Thyroid gland (tissue), 4 donors: ENCODE measurements around the gene PPHLN1.

Source experiments
- POLR2A ChIP-seq, 2 donors: fragments of 450-650 bp; IDR thresholded peaks; one replicate each; pipeline ENCODE4 v1.6.1; 2017; ENCODE audit warnings: antibody characterized with exemption in 2 of 2, mild to moderate bottlenecking in 2 of 2, moderate library complexity in 1 of 2
- TF ChIP-seq, protein P1 (sequence below), 6 experiments: fragments of 200-600 bp in 3 of 6; fragments of 450-650 bp in 3 of 6; sonication (generic) in 3 of 6; IDR thresholded peaks; one replicate each; pipeline ENCODE4 v1.5.1; 2016 to 2019; ENCODE audit warnings: antibody characterized with exemption in 6 of 6, mild to moderate bottlenecking in 2 of 6, inconsistent platforms in 1 of 6, moderate library complexity in 1 of 6

DNA sequence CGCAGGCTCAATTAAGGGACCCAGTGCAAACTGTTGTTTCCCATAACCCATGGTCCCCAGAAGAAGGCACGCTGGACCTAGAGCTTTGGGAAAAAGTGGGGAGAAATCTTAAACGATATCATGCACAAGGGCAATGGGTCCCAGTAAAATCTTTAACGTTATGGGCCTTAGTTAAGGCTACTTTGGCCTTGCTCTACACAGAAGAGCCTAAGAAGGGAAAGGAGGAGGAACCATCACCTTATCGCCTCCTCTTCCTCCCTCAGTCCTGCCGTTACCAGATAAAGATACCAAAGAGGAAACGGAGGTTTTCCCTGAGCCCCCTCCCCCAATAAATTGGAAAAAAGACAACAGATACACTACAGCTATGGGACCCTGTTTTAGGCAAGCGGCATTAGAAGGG is 116.9 kb downstream of the PPHLN1 start:
- TF ChIP-seq, protein P1, sequence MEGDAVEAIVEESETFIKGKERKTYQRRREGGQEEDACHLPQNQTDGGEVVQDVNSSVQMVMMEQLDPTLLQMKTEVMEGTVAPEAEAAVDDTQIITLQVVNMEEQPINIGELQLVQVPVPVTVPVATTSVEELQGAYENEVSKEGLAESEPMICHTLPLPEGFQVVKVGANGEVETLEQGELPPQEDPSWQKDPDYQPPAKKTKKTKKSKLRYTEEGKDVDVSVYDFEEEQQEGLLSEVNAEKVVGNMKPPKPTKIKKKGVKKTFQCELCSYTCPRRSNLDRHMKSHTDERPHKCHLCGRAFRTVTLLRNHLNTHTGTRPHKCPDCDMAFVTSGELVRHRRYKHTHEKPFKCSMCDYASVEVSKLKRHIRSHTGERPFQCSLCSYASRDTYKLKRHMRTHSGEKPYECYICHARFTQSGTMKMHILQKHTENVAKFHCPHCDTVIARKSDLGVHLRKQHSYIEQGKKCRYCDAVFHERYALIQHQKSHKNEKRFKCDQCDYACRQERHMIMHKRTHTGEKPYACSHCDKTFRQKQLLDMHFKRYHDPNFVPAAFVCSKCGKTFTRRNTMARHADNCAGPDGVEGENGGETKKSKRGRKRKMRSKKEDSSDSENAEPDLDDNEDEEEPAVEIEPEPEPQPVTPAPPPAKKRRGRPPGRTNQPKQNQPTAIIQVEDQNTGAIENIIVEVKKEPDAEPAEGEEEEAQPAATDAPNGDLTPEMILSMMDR (IDR thresholded peaks at IDR 0.05), result no peak
- no peak for TF ChIP-seq POLR2A (IDR thresholded peaks at IDR 0.05)
